ENCODE data around the gene SPAG7. TPM values are rescaled to one million over a fixed set of nuclear protein-coding genes. Genes with fewer than 3 reads are reported as not detected.

Gene SPAG7
- total and polyA plus RNA-seq, 2 of the 8 experiments (the other 6 are each of a cell fraction or from before 2014, with no cell fraction given) = 74.2 to 81.9 TPM

DNA sequence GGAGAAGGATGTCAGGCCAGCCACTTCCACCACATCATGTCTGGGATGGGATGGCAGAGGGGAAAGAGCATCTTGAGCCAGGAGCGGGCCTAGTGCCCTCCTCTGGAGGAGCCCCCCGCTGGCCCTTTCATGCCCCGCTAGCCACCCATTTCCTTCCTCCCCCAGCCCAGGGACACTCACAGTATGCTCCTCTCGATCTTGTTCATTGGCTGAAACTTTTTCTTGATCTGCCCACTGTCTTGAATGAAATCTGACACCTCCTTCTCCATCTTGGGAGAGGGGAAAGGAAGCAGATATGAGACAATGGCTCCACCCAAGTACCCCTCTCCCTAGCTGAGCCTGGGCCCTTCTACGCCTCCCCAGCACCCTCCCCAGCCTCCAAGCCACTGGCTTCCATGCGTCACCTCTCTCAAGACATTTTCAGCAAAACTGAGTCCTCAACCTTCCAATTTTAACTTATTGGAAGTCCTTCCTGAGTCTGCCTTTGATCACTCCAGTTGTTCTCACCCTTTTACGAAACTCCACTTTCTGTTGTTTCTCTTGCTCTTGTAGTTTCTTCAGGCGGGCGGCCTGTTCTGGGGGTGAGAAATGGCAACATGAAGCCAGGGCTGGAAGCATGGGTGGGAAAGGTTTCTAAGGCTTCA lies 7.2 kb downstream of the SPAG7 start:
- CTCF ChIA-PET (ENCODE audit: partially characterized antibody) = interaction anchor here (0.8 to 1.3 kb wide), 2 partner anchors 9 to 18 kb away, joined by 3 to 4 read pairs; partner anchors contain the start of gene ENO3

More for the DNA sequence above, 7.2 kb downstream of the SPAG7 start:
- H3K56ac ChIP-seq (replicated peaks; ENCODE audit: insufficient read length, low read depth, low read length) = no peak overlapping the region
- 83% methylated on average over 9 of the region's 9 CpGs; no CpG with 5 or more reads in 1 of the 2 experiments for WGBS, 2 experiments (ENCODE audit: extremely low coverage in 1 of 2, insufficient coverage in 1 of 2, insufficient read length in 1 of 2, insufficient replicate concordance in 2 of 2, low coverage in 1 of 2, low lambda C conversion rate in 2 of 2, missing lambda C conversion rate in 1 of 2)
- no peak overlapping the region for H3K14ac ChIP-seq (ENCODE audit: insufficient read length)
- H3K36me3 ChIP-seq (ENCODE audit: control insufficient read depth in 2 of 4, insufficient read depth in 4 of 4, low read length in 3 of 4) = peaks cover 0 to 2% (median 0%) of the 10 kb centered on the region in 4 experiments; a peak in 2 of 8 replicates
- H3K4me1 ChIP-seq (replicated peaks in 1 of 4; ENCODE audit: control insufficient read depth in 3 of 4, insufficient read depth in 4 of 4, low read length in 3 of 4) = peaks cover 0 to 10% (median 4%) of the 10 kb centered on the region in 4 experiments; a peak in 5 of 7 replicates
- no peak overlapping the region for H3K4me3 ChIP-seq (ENCODE audit: extremely low read depth in 1 of 4, insufficient read depth in 2 of 4, low read depth in 3 of 4, low read length in 4 of 4)
- no peaks in the 10 kb centered on the region for H3K23me2 ChIP-seq (ENCODE audit: low read depth, low read length)
- no peak overlapping the region for H2AFZ ChIP-seq (ENCODE audit: low read length)
- H2BK120ac ChIP-seq (replicated peaks; ENCODE audit: low read depth, low read length) = no peak overlapping the region
- no peak for FAIRE-seq
- no peak overlapping the region for H4K8ac ChIP-seq (ENCODE audit: extremely low read depth, insufficient read depth, low read length)
- no peak overlapping the region for H4K5ac ChIP-seq (ENCODE audit: insufficient read length, low read depth, low read length)
- H2BK12ac ChIP-seq (ENCODE audit: low read depth, low read length) = no peak overlapping the region
- peak overlapping the region; percentile 60; the same call in 1 of the 2 replicates for H2BK5ac ChIP-seq (ENCODE audit: low read depth, low read length)
- H3K4me2 ChIP-seq (ENCODE audit: insufficient read depth in 1 of 2, low read depth in 2 of 2, low read length in 2 of 2) = 0 out of 4 replicates have a peak overlapping the region, but pooled peaks of 1 of the 2 experiments have one; percentile 11
- no peak overlapping the region for H2BK20ac ChIP-seq (ENCODE audit: low read length)
- no peak overlapping the region for H3K4ac ChIP-seq (replicated peaks; ENCODE audit: insufficient read length, low read depth, low read length)
- no peak overlapping the region for H4K91ac ChIP-seq (replicated peaks; ENCODE audit: insufficient read length, low read length)
- peaks cover 2% of the 10 kb centered on the region; the same call in 1 of the 2 replicates for H3K79me1 ChIP-seq (ENCODE audit: low read depth, low read length)
- TF ChIP-seq CBX5 (IDR thresholded peaks at IDR 0.05; ENCODE audit: low read depth, low read length) = no peak
- 0 out of 2 replicates have a peak, but pooled peaks have one; percentile 65 for TF ChIP-seq KDM1A (IDR thresholded peaks at IDR 0.05; ENCODE audit: borderline replicate concordance, low read length)
- no peak overlapping the region for H3K27ac ChIP-seq (ENCODE audit: low read depth, low read length)
- H4K20me1 ChIP-seq (replicated peaks in 1 of 2; ENCODE audit: control insufficient read depth in 1 of 2, insufficient read depth in 2 of 2, low read length in 2 of 2) = peaks cover 0 to 3% of the 10 kb centered on the region in 2 experiments
- 0 out of 2 replicates have a peak overlapping the region, but pooled peaks have one; percentile 65 for H2AK5ac ChIP-seq (ENCODE audit: low read depth, low read length)
- no peak overlapping the region for H3K9ac ChIP-seq (replicated peaks in 1 of 4; ENCODE audit: extremely low read depth in 1 of 4, low read depth in 3 of 4, low read length in 3 of 4)
- DNase-seq (ENCODE audit: low read depth in 1 of 2, low spot score in 2 of 2) = no peak
- no peaks in the 10 kb centered on the region for H3K27me3 ChIP-seq (replicated peaks in 1 of 4; ENCODE audit: control insufficient read depth in 3 of 4, extremely low read depth in 1 of 4, insufficient read depth in 3 of 4, low read length in 3 of 4)
- H3K18ac ChIP-seq (ENCODE audit: extremely low read depth, low read length) = no peak overlapping the region
- H3K79me2 ChIP-seq (ENCODE audit: control insufficient read depth in 1 of 2, insufficient read depth in 2 of 2, low read length in 2 of 2) = peaks cover 0 to 2% of the 10 kb centered on the region in 2 experiments; a peak in 2 of 4 replicates
- POLR2A ChIA-PET (ENCODE audit: partially characterized antibody) = interaction anchor here (0.9 to 32.4 kb wide), 4 partner anchors 0 to 257 kb away, joined by 3 to 987 read pairs (median 496); partner anchors contain the start of genes ENO3, PFN1, RNF167 and SLC25A11
- H2BK15ac ChIP-seq (ENCODE audit: low read length) = no peak overlapping the region
- H3K23ac ChIP-seq (ENCODE audit: insufficient read length) = no peak overlapping the region
- no peaks in the 10 kb centered on the region for H3K9me3 ChIP-seq (ENCODE audit: insufficient read depth in 2 of 2, low read depth in 1 of 2, low read length in 1 of 2)
